Gastrocnemius medialis (tissue), 4 donors: Measurements from ENCODE around the gene SMARCB1. TPM values are rescaled to one million over a fixed set of nuclear protein-coding genes. Genes with fewer than 3 reads are reported as not detected.

Source experiments
- ATAC-seq, 2 donors: fragments of 150-250 bp; one replicate each; pipeline ENCODE4 v1.9.1; 2016
- DNase-seq, 2 donors: peaks; one replicate each; pipeline ENCODE4 v3.0.0-alpha.2; 2019
- H3K27ac ChIP-seq, 4 donors: fragments of 200-600 bp; sonication (generic); 1 replicate in 1 of 4; 2 replicates in 3 of 4; pipeline ENCODE4 v1.5.1; 2016 to 2018; ENCODE audit warnings: mild to moderate bottlenecking in 2 of 4, moderate library complexity in 1 of 4
- H3K27me3 ChIP-seq, 3 donors: fragments of 200-600 bp; sonication (generic) in 2 of 3; 1 replicate in 1 of 3; 2 replicates in 2 of 3; pipeline versions ENCODE4 v1.5.1 to v1.6.0; 2016 to 2019; ENCODE audit warnings: mild to moderate bottlenecking in 1 of 3, moderate library complexity in 1 of 3
- H3K36me3 ChIP-seq, 2 donors: fragments of 200-600 bp; sonication (generic) in 1 of 2; one replicate each; pipeline ENCODE4 v1.5.1; 2017 to 2018
- H3K4me1 ChIP-seq, 2 donors: fragments of 200-600 bp; sonication (generic) in 1 of 2; one replicate each; pipeline ENCODE4 v1.5.1; 2016 to 2017; ENCODE audit warnings: mild to moderate bottlenecking in 2 of 2
- H3K4me3 ChIP-seq, 4 donors: fragments of 200-600 bp; sonication (generic) in 3 of 4; 1 replicate in 1 of 4; 2 replicates in 3 of 4; pipeline ENCODE4 v1.5.1; 2016 to 2019; ENCODE audit warnings: mild to moderate bottlenecking in 2 of 4
- H3K9me3 ChIP-seq, 3 donors: fragments of 200-600 bp; sonication (generic) in 2 of 3; 1 replicate in 1 of 3; 2 replicates in 2 of 3; pipeline ENCODE4 v1.5.1; 2016 to 2019
- POLR2A ChIP-seq, 2 donors: fragments of 450-650 bp; IDR thresholded peaks; one replicate each; pipeline ENCODE4 v1.6.1; 2017; ENCODE audit warnings: antibody characterized with exemption in 2 of 2, mild to moderate bottlenecking in 2 of 2, moderate library complexity in 2 of 2
- in situ Hi-C, 4 donors: fragments of 200-750 bp; cut with MboI; loops; one replicate each; pipeline versions ENCODE4 v1.15.0 to v1.8.0; 2017; ENCODE audit warnings: low sequenced_read_pairs in 4 of 4
- intact Hi-C: fragments of 100-400 bp; cut with DNase I; formaldehyde crosslinking; loops from one replicate; pipeline ENCODE4 v1.15.1; 2023; ENCODE audit warnings: low total_unique reads
- total RNA-seq, 4 donors: library from RNA; depleted of rRNA; stranded (reverse); fragments of >200 nt; gene quantifications; one replicate each; pipeline versions ENCODE4 v1.1.0 to v1.2.3, GENCODE V29; 2016
- TF ChIP-seq, protein P1 (sequence below), 5 experiments: fragments of 450-650 bp in 3 of 5; fragments of 200-600 bp in 2 of 5; sonication (generic) in 2 of 5; IDR thresholded peaks in 4 of 5; conservative IDR thresholded peaks in 1 of 5; 1 replicate in 4 of 5; 2 replicates in 1 of 5; pipeline ENCODE4 v1.5.1; 2016 to 2019; ENCODE audit warnings: antibody characterized with exemption in 5 of 5, mild to moderate bottlenecking in 3 of 5, moderate library complexity in 3 of 5

Gene SMARCB1
- total RNA-seq, 4 donors from 2014 or later = 37.8 to 65.6 (median 55.2) TPM

DNA sequence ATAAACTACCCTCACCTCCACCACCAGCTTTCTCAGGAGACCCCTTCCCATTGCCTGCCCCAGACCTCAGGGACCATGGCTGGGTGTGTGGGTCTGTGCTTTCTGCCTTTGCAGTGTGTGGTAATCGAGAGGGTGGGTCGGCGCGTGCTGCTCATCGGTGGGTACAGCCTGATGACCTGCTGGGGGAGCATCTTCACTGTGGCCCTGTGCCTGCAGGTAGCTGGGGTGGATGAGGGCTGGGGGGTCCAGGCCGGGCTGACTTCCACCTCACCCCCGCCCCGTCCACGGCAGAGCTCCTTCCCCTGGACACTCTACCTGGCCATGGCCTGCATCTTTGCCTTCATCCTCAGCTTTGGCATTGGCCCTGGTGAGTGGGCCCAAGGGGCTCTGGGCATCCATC lies 96.9 kb downstream of the SMARCB1 start:
- no peaks in the 10 kb centered on the region for H3K36me3 ChIP-seq
- ATAC-seq = no peak

DNA sequence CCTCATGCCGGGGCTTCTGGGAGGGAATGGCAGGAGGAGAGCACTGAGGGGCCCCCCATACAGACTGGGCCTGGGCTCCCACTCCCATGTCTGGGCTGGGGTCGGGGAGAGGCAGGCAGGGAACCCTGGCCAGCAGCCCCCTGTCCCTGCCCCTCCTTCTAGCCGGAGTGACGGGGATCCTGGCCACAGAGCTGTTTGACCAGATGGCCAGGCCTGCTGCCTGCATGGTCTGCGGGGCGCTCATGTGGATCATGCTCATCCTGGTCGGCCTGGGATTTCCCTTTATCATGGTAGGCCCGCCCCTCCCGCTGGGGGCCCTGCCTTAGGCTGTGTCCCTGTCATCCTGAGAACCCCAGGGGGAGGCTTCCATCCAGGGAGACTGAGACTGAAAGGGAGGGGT lies 97.4 kb downstream of the SMARCB1 start:
- TF ChIP-seq POLR2A (IDR thresholded peaks at IDR 0.05) = no peak
- TF ChIP-seq, protein P1, sequence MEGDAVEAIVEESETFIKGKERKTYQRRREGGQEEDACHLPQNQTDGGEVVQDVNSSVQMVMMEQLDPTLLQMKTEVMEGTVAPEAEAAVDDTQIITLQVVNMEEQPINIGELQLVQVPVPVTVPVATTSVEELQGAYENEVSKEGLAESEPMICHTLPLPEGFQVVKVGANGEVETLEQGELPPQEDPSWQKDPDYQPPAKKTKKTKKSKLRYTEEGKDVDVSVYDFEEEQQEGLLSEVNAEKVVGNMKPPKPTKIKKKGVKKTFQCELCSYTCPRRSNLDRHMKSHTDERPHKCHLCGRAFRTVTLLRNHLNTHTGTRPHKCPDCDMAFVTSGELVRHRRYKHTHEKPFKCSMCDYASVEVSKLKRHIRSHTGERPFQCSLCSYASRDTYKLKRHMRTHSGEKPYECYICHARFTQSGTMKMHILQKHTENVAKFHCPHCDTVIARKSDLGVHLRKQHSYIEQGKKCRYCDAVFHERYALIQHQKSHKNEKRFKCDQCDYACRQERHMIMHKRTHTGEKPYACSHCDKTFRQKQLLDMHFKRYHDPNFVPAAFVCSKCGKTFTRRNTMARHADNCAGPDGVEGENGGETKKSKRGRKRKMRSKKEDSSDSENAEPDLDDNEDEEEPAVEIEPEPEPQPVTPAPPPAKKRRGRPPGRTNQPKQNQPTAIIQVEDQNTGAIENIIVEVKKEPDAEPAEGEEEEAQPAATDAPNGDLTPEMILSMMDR (IDR thresholded peaks at IDR 0.05 in 4 of 5, conservative IDR thresholded peaks at IDR 0.05 in 1 of 5) = no peak
- peaks cover 0 to 6% of the 10 kb centered on the region in 2 donors for H3K4me1 ChIP-seq
- no peaks in the 10 kb centered on the region for H3K9me3 ChIP-seq
- in situ Hi-C loops (no loop called here), intact Hi-C loops (no loop called here)
- no peaks in the 10 kb centered on the region for H3K36me3 ChIP-seq
- no peaks in the 10 kb centered on the region for H3K27me3 ChIP-seq
- no peak for ATAC-seq
- no peak overlapping the region for H3K27ac ChIP-seq
- no peak overlapping the region for H3K4me3 ChIP-seq
- no peak for DNase-seq

More for the DNA sequence above, 96.9 kb downstream of the SMARCB1 start:
- Histone ChIP-seq H3K4me1 (peaks cover 0 to 5% of the 10 kb centered on the region in 2 donors), H3K9me3 (no peaks in the 10 kb centered on the region), H3K27me3 (no peaks in the 10 kb centered on the region), H3K4me3 (no peak overlapping the region), H3K27ac (no peak overlapping the region)
- no peak for DNase-seq
- TF ChIP-seq, protein P1 (IDR thresholded peaks at IDR 0.05 in 4 of 5, conservative IDR thresholded peaks at IDR 0.05 in 1 of 5) = no peak
- TF ChIP-seq POLR2A (IDR thresholded peaks at IDR 0.05) = no peak
- in situ Hi-C loops = no loop called here
- intact Hi-C loops = no loop called here

Other genes with a start within 250 kb of the SMARCB1 start
- not detected for gene IGLL1, start 206.7 kb upstream of the SMARCB1 start, total RNA-seq
- not detected for gene DRICH1, start 154.6 kb upstream of the SMARCB1 start, total RNA-seq
- gene RGL4, start 96.0 kb upstream of the SMARCB1 start, total RNA-seq = 1 to 10 TPM in 1 of 4 donors, under 1 TPM in 1, not detected in 2; 0.09 to 1.9 TPM
- gene ZNF70, start 35.9 kb upstream of the SMARCB1 start, total RNA-seq = 1 to 10 TPM; 3.1 to 6.3 (median 4.2) TPM
- 1 to 10 TPM in 1 of 4 donors, not detected in 3; 1.1 TPM for gene VPREB3, start 32.5 kb upstream of the SMARCB1 start, total RNA-seq
- not detected for gene C22orf15, start 24.0 kb upstream of the SMARCB1 start, total RNA-seq
- 100 to 1,000 TPM; 157 to 290 (median 181) TPM for gene CHCHD10, start 19.0 kb upstream of the SMARCB1 start, total RNA-seq
- 1 to 10 TPM in 2 of 4 donors, under 1 TPM in 1, not detected in 1; 0.91 to 3.6 (median 1.4) TPM for gene MMP11, start 14.1 kb upstream of the SMARCB1 start, total RNA-seq
- gene DERL3, start 52.0 kb downstream of the SMARCB1 start, total RNA-seq = 1 to 10 TPM in 3 of 4 donors, under 1 TPM in 1; 0.72 to 1.5 (median 1.3) TPM
- 10 to 100 TPM in 1 of 4 donors, 1 to 10 TPM in 3; 2.4 to 19.0 (median 6.2) TPM for gene SLC2A11, start 70.9 kb downstream of the SMARCB1 start, total RNA-seq
- 100 to 1,000 TPM in 3 of 4 donors, 10 to 100 TPM in 1; 78.1 to 145 (median 129) TPM for gene MIF, start 107.4 kb downstream of the SMARCB1 start, total RNA-seq
- gene GSTT2B, start 174.2 kb downstream of the SMARCB1 start, total RNA-seq = 1 to 10 TPM; 1.4 to 7.2 (median 5.1) TPM
- 1 to 10 TPM in 1 of 4 donors, under 1 TPM in 1, not detected in 2; 0.88 to 1.1 TPM for gene DDTL, start 179.9 kb downstream of the SMARCB1 start, total RNA-seq
- 100 to 1,000 TPM in 3 of 4 donors, 10 to 100 TPM in 1; 98.1 to 134 (median 107) TPM for gene DDT, start 187.5 kb downstream of the SMARCB1 start, total RNA-seq
- 1 to 10 TPM in 1 of 4 donors, not detected in 3; 1.6 TPM for gene GSTT2, start 193.2 kb downstream of the SMARCB1 start, total RNA-seq
- not detected for gene GSTT4, start 218.5 kb downstream of the SMARCB1 start, total RNA-seq
- 10 to 100 TPM; 18.8 to 31.5 (median 22.4) TPM for gene CABIN1, start 224.3 kb downstream of the SMARCB1 start, total RNA-seq